GM18508 (cell line): ENCODE measurements around the gene TTC7B.

Source experiments
- ATAC-seq: cut with Tn5 transposase; IDR thresholded peaks from one replicate; pipeline ENCODE4 v1.9.1; 2021; ENCODE audit warnings: moderate number of reproducible peaks; ENCODE audit not compliant: insufficient read depth, unreplicated experiment

TTC7B gene

DNA sequence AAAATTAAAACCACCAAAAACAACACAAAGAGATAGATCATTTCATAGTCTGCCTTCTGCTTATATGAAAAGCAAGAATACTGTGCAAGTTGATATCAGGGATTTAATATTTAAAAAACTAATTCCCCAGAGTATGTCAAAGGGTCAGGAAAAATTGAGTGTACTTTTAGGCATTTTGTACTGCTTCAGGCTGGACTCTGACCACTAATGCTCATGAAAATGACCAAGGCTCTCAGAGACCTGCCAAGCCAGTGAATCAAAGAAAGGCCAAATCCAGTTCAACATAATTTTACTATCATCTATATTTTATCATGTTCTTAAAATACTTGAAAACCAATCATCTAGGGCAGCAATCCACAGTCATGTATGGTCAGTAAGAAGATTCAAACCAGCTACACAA is 66.0 kb downstream of the TTC7B start:
- no peak for ATAC-seq

DNA sequence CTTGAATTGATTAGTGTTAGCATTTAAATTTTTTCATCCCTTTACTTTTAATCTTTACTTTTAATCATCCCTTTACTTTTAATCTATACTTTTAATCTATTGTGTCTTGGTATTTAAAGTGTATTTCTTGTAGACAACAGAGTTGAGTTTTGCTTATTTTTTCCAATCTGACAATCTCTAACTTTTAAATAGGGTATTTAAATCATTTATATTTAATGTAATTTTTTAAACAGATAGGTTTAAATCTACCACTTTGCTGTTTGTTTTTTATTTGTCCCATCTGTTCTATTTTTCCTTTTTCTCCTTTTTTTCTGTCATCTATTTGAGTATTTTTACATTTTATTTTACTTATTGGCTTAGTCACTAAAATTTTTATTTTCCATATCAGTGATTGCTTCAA is 68.3 kb downstream of the TTC7B start:
- ATAC-seq = no peak

DNA sequence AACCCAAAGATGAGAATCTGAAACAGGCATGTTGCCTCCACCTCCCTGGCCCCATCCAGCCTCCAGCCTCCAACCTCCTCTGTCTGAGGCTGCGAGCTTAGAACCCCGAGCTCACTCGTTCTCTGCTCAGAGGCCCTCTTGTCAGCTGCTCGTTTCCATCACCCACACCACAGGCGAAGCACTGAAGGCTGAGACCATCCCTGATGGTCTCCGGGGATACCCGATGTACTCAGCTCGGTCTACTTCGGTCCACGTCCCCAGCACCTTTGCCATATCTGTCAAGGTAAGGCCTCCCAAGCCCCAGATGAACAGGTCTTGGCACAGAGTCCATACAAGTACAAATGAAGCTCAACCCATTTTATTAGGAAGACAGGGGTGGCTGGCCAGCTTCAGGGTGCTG is 72.4 kb downstream of the TTC7B start:
- no peak for ATAC-seq

DNA sequence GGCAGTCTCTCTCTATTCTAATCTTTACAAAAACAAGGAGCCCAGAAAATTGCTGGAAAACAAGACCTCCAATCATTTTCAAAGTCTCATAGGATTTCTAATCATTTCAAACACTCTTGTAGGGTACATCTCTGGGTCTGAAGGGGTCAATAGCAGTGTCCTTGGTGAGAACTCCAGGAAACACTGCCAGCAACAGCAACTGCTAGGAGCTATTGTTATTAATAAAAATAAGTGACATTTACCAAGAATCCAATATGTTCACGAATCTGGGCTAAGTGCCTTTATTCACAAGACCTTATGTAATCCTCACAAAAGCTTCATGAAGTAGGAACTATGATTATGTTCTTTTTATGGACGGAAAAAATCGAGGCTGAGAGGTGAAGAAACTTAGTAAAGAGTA is 72.8 kb downstream of the TTC7B start:
- no peak for ATAC-seq

DNA sequence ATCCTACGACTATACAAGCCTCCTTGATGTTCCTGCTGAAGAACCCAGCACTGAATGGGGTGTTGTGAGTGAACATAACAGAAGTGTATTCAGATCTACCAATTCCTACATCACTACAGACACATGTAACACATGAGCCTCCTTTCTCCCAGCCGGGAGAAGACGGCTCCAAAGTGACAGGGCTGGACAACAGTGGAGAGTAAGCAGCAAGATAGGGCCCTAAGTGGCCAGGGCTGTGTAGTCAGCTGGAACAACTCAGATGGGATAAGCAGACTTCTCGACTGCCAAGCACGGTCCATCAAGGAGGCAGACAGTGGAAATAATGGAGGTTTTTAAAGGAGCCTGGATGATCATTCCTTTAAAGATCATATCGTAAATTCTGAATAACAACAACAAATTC is 73.5 kb downstream of the TTC7B start:
- no peak for ATAC-seq

DNA sequence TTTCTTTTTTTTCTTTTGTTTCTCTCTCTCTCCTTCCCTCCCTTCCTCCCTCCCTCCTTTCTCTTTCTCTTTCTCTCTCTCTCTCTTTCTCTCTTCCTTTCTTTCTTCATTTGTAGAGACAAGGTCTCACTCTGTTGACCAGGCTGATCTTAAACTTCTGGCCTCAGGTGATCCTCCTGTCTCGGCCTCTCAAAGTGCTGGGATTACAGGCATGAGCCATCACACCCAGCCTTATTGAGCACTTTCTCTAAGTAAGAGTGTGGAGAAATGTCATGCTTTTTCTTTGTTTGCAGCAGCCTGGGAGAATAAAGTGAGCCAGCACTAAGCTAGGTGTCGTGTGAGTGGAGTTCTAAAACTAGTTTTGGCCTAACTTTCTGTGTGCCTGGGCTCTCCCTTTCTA is 74.0 kb downstream of the TTC7B start:
- ATAC-seq = no peak

DNA sequence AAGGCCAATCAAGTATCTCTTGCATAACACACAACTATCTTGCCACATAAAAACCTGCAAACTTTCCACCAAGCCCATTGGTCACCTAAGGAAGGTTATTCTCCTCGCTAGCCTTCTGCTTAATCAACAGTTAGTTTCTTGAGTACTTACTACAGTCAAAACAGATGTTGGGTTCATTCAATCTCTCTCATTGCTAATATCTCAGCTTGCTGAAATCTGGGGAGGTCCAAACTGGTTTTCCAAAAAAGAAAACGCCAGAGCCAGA is 74.6 kb downstream of the TTC7B start:
- no peak for ATAC-seq

DNA sequence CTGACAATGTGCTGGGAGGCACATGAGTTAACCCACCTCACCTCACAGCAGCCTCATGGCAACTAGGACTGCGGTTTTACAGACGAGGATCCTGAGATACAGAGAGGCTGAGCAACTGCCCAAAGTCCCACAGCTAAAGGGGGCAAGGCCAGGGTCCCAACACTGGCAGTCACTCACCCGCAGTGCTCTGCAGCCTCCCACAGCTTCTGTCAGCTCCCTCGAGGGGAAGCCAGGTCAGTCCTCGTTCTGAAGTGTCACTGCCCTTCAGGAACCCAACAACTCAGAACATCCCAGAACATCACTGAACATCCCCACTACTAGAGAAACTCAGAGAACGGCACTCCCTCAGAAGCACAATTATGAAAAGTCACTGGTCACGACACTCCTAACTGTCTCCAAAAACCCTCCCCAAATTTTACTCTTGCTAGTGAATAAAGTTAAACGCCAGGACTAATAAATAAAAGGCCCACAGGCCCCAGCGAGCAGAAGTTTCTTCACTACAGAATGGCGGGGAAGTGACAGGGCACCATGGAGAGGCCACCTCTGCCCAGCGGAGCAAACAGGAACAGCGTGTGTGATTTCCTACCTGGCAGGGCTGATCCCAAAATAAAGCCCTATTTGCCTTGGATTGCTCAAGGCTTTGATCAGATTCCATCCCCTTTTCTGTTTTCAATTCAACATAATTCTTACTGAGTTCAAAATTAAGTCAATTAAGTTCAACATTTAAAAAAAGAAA is 75.1 kb downstream of the TTC7B start:
- ATAC-seq = no peak

DNA sequence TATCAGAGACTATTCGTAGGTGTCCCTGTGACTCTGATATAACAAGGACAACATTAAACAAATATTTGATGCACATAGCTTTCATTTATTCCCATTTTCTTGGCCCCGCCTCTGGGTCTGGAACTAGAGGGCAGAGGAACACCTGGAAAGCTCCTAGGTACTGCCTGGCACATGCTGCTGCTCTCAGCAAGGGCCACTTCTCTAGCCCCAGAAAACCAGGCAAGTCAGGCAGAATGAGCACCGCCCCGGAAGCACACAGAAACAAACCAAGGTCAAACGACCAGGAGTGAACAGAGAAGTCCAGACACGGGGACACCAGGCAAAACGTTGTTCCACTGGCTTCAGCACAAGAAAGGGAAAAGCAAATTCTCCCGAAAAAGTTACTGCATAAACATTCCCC is 76.1 kb downstream of the TTC7B start:
- no peak for ATAC-seq

DNA sequence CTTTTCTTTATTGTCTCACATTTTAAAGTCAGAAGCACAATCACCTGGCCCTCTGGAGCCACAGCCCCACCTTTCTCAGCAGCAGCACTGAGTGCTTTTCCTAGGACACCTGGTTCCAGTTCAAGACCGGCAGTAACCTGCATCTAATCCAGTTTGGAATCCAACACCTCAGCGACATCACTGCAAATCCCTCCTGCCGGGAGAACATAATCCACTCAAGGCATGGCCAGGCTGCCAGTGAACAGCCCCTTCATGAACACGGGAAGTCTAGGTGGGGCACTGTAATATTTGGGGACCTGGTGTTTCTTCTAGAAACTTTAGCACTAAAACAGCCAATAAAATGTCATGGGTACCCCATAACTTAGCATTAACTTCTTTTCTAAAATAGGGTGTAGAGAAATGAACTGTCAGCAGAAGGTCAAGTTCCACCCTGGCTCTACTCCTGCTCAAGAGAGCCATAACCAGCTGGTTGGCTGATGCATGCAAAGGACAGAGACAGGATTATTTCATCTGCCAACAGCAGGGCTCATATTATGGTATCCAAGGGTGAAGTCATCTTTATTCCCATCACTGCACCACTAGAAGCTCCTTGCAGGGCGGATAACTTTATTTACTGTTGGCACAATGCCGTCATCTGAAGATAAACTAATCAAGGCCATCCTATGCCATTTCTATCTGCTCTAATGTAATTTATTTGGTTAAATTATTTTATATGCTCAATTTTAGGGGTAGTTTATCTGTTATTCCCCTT is 76.7 kb downstream of the TTC7B start:
- ATAC-seq = no peak

DNA sequence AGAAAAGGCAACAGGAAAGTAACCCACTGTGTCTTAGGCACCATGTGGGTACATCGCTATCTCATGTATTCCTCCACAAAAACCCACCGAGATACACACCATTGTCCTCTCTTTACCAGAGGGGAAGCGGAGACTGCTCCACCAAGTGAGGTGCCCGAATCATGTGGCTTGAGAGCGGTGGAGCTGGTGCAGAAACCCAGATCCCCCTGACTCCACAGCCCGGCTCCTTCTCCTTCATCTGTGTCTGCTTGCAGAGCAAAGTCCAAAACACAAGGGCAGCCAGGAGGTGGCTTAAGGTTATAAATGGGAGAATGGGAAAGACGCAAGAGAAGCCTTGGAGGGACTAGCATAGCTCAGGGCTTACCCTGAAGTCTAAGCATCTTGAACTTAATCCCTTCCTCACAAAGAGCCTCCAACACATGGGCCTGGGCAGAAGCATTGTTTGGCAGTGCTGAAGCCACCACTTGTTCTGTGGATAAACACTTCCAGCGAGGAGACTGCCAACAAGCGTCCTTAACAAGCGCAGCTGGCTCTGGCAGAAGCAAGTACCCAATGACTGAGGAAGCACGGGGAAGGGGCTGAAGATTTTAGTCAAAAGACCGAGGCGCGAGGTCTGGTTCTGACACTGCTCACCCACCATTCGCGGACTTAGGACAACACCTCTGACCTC is 83.0 kb downstream of the TTC7B start:
- no peak for ATAC-seq

DNA sequence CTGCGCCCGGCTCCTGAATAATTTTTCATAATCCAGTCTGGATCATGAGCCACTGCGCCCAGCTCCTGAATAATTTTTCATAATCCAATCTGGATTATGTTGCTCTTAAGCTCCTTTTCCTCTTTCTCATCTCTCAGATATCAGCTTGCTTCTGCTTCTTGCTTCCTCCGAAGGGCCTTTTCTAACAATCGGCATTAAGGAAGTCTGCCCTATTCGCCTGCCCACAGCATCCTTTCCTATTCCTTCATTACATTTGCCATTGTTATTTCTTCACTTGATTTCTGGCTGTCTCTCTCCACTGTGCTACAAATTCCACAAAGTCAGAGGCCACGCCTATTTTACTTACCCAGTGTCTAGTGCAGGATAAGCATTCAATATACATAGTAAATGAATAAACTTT is 83.5 kb downstream of the TTC7B start:
- no peak for ATAC-seq

DNA sequence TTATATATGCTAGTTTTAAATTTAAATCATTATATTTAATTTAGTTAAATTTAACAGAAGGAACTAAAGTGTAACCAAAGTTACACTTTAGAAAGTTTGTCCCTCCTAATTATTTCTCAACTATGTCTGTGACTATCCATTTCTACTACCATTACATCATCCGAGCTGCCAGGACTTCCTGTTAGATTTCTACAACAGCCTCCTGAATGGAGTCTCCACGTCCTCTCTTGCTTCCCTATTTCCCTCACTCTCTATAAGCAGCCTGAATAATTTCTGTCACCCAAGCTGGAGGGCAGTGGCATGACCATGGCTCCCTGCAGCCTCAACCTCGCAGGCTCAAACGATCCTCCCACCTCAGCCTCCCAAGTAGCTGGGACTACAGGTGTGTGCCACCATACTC is 84.1 kb downstream of the TTC7B start:
- no peak for ATAC-seq

DNA sequence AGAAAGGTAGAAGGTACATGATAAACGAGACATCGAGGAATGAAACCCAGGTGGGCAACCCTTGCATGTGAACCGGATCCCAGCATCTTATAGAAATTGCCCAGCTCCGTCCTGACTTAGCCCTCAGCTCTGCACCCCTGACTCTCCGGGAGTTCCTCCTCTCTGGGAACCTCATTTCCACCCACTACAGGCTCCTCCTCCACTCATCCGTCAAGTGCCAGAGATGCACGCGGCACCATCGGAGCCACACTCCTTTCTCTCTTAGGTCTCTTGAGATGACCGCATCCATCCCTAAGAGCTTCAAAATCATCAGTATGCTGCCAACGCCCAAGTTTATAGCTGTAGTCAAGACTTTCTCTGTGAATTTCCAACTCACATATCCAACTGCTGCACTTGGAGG is 84.7 kb downstream of the TTC7B start:
- no peak for ATAC-seq

DNA sequence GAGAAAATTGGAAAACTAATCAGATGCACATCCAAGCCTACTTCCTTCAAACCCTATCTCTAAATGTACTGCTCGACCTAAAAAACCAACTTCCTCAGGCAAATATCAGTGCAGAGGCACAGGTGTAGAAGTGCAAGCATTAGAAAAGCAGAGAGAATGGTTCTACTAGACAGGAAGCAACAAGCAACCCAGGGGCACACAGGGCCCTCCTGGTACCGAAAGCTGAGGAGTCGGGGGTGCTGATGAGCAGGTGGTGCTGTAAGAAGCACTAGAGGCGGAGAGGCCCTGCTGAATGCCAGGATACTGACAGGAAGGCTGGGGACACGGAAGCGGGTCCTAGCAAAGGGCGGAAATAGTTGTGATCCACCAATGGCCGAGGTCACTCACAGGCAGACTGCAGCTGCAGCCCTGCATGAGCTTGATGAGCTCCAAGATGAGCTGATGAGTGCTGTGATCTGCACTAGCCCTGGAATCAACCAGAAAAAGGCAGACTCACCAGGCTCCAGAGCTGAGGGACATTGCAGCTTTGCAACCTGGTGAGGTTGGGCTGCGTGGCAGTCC is 85.9 kb downstream of the TTC7B start:
- ATAC-seq = no peak

DNA sequence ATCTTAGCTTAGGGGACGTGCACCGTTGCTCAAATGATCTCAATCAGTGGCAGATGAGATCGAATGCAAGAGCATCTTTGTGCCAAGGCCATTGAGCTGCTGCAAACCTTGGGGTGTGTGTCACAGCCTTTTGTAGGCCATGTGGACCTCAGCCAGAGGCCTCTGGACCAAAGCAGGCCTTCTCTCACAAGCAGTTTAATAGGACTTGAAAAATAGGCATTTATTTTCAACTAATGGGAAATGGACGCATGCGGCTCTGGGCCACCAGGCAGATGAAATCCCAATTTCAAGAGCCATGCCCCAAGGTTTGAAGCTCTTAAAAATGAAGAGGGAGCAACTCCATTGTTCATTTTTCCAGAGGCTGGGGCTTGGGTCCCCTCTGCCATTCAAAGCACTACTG is 87.3 kb downstream of the TTC7B start:
- ATAC-seq = no peak

DNA sequence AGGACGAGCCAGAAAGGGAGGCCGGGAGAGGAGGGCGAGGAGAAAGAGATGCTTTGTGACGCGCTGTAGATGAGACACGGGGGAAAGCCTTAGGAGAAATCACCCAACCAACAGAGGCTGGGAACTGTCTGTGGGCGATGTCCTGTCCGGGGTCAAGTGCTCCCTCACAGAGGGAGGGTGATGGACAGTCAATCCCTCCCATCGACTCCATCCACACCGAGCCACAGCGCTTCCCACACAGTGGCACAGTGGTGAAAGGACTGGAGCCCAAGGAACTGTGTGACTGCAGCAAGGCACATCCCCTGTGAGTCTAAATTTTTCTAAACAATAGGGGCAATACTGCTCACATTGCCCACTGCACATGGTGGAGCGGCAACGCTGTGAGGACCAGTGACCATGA is 89.1 kb downstream of the TTC7B start:
- no peak for ATAC-seq

DNA sequence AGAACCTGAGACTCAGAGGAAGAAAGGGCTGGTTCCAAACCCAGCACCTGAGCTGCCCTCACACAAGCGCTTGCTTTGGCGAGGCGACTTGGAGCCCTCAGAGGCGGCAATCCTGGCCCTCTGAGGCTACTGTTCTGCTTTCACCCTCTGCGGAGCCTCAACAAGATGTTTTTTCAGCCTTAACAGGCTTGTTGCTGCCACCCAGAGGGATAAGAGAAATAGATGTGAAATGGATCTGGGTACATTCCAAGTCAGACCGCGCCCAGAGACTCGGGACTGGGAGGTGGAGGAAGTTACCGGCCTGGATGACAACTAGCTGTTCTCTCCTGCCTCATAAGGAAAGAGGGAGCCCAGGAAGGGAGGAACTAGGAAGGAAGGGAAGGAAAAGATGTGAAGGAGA is 89.6 kb downstream of the TTC7B start:
- no peak for ATAC-seq

DNA sequence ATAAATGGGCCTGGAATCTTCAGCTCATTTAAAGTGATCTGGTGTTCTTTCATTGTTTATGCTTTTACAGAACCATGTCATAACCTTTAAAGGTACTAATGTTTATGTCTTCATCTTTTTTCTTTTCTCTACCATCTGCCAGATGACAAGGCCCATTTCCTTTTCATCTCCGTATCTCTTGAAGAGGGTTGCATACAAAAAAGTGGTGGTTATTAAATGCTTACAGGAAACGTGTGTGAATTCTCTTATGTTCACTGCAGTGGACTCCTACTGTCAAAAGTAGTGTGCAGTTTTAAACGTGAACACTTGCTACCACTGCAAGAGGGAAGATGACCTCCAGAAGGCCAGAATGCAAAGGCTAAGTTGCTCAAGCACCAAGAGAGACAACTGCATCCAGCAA is 91.4 kb downstream of the TTC7B start:
- no peak for ATAC-seq

DNA sequence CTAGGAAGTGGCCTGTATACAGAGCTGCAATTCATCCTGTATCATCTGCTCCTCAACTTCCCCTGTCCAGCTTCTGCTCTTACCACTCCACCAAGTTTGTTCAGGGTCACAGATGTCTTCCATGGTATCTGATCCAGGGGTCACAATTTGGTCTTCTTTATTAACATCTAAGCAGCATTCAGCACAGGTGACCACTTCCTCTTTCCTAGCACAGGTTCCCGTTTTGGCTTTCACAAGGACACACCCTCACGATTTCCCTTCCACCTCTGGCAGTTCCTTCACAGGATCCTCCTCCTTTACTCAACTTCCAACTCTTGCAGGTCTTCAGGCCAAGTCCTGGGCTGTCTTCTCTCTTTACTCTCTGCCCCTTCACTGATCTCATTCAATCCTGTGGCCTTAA is 93.6 kb downstream of the TTC7B start:
- no peak for ATAC-seq

DNA sequence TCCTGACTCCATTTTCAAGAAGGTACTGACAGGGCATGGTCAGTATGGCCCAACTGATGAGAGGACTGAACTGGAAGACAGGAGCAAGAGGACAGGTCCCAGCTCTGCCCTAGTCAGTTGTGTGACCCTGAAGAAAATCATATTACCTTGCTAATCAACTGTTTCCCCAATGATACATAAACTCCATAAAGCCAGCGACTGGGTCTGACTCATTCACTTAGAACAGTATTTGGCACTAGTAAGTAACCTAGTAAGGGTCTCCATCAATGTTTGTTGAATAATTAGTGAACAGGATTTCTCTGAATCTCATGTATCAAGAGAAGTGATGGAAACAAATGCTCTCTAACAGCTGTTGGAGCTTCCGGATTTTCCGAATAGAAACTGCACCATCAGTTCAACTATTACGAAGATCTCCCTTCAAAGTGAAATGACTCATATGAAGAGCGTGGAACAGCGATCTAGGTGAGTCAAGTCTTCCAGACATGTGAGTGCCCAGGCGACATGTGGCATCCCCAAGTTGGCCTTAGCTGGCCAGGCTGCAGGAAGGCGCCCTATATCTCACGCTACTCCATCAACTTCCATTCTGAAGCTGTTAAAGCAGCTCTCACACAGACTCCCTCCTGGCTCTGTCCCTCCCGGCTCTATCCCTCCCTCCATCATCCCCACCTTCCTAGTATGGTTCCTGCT is 94.5 kb downstream of the TTC7B start:
- ATAC-seq = no peak
